Left kidney (tissue), 2 donors: ENCODE data around the gene HAND2. TPM values are rescaled to one million over a fixed set of nuclear protein-coding genes. Genes with fewer than 3 reads are reported as not detected.

ENCODE experiments used
- DNase-seq: peaks from one replicate; pipeline ENCODE4 v3.0.0-alpha.2; 2013
- polyA plus RNA-seq: library from polyadenylated mRNA; unstranded; fragments of 120-200 nt; gene quantifications from one replicate; pipeline ENCODE4 v1.2.1, GENCODE V29; 2013; ENCODE audit not compliant: insufficient read length

Gene HAND2
- polyA plus RNA-seq, 1 donor = not detected

GRCh38 chr4:173502282-173502681 lies 27.7 kb downstream of the HAND2 start:
- DNase-seq = no peak

- DNase-seq = no peak
Measured at GRCh38 chr4:173501592-173502150, 28.4 kb downstream of the HAND2 start.

- DNase-seq = no peak
Measured at GRCh38 chr4:173500841-173501591, 29.0 kb downstream of the HAND2 start.

DNA sequence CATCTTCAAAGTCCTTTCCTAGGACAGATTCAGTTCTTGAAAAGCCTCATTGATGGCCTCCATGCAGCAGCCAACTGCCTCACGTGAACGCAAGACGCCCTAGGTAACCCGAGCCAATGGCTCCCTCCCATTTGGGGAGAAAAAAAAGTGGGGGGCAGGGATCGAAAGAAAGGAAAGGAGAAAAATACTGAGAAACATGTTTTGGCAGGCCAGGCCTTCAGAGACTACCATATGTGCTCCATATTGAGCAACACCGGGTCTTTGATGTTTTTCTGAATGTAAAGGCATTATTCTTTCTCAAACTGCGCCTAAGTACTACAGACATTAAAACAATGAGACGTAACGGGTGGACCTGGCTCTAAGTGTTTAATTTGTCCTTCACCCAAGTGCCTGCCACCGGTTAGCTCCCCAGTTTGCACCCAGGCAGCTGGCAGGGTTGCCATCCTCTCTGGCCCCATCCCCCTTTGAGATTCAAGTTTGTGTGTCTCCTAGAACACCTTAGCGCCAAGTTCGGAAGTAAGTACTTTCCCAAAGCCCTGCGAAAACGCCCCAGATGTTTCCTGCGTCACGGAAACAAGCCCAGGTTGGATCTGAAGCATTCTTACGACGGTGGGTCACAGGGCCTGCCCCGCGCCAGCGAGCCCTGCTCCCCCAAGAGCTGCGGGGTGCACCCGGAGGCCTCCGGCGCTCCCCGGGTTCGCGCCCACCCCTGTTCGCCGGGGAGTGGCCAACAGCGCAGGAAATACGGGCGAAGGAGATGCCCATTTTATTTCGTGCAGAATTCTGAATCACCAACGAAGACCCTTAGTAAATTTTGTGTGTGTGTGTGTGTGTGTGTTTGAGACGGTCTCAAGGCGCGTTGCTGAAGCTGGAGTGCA lies 30.1 kb downstream of the HAND2 start:
- no peak for DNase-seq

GRCh38 chr4:173498771-173499170 lies 31.3 kb downstream of the HAND2 start:
- no peak for DNase-seq

GRCh38 chr4:173498023-173498422 lies 32.0 kb downstream of the HAND2 start:
- DNase-seq = no peak

DNA sequence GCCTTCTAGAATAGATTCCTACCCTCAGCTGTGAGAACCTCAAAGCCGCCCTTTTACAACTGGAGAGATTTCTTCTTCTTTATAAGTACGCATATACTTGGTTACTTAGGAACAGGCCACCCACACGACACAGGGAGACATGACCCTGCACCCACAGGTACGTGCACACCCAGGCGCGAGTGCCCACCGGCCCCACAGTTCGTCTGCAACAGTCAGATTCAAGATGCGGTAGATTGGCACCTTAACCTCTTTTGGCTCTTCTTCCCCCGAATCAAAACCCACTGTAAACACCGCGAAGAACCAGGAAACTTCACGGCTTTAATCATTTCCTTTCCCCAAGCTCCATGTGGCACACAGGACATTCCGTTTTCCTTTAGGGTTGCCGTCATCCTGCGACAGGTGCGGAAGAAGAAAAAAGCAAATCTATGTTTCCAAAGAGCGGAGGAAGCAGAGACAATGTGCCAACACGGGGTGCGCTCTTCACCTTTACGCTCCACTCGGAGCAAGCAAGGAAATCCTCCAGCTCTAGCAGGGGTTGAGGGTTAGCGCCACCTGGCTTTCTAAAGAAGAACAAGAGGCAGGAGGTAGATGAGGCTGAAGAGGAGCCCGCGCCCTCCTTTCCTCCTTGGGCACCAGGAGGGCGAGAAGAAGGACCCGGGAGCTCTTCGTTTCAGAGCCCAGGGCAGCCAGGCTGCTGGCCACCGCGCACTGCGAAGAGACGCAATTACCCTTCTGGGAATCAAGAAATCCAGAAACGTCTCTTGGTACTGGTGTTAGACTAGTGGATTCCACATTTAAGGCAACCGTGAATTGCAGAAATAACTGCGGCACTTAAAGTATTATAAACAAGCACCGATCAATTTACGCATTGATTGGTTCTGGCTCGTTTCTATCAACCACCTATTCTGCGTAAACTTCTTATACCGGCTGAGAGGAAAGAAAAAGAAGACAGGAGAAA lies 35.7 kb downstream of the HAND2 start:
- DNase-seq = no peak

GRCh38 chr4:173493041-173493440 lies 37.0 kb downstream of the HAND2 start:
- DNase-seq = no peak

DNA sequence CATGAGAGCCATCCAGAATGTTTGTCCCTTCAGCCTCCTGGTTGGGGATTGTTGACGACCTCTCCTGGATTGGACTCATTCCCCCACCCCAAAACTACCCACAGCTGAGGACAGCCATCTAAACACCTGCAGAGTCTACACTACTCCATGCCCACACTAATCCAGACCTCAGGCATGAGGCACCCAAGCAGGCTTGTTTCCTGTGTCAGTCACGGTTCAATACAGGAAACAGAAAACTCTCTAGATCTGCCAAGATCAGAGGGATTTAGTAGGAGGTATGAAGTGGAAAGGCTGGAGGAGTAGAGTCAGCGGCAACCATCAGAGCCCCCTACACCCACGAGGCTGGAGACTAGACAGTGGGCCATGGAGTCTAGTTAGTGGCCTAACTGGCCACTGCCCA lies 37.7 kb downstream of the HAND2 start:
- no peak for DNase-seq

GRCh38 chr4:173490817-173491528 lies 39.1 kb downstream of the HAND2 start:
- DNase-seq = no peak

DNA sequence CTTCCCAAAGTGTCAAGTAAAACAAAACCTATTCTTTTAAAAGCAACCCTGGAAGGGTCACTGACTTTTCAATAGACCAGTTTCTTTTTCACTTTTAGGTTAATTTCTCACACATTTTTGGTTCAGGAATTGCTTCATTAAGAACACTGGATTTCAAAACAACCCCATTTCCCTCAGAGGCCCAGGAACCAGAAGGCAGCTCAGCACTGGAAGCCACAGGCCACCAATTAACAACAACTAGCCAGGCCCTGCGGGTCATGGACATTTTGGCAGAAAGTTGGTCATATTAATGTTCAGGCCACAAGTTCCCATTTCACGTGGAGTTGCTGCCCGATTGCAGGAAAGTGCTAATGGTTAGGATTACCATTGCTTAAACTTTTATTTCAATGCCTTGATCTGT lies 39.8 kb downstream of the HAND2 start:
- DNase-seq = no peak

DNA sequence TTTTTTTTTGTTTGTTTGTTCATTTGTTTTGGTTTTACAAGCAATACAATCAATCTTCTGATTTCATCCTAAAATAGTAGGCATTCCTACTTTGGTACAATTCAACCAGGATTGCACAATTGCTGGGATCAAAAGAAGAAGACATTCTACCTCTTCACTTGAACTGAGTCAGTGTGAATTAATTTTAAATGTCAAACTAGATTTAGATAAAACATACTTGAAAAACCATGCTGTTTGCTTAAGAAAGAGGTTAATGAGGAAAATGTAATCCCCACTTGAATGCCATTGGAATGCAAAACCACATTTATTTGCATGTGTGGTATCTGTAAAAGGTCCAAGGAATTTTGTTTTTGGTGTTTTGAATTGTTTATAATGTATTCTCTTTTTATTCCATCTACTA lies 40.5 kb downstream of the HAND2 start:
- no peak for DNase-seq

GRCh38 chr4:173488656-173489055 lies 41.4 kb downstream of the HAND2 start:
- no peak for DNase-seq

DNA sequence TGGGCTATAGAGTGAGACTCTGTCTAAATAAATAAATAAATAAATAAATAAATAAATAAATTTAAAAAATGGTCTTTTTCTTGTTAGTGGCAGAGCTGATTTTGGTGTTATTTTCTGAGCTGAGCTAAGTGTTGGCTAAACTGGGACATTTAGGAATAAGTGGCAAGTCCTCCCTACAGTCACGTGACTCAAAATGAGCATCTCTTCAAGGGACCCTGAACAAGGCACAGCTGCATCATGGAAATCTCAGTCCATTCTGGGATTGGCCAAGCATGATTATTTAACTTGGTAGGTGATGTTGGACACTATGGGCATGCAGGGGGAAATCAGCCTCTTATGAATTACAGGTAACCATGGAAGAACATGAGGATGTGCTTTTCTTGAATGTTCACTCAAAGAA lies 42.0 kb downstream of the HAND2 start:
- DNase-seq = no peak

- DNase-seq = no peak
Measured at GRCh38 chr4:173486714-173487392, 43.2 kb downstream of the HAND2 start.

GRCh38 chr4:173485164-173485563 lies 44.9 kb downstream of the HAND2 start:
- DNase-seq = no peak

DNA sequence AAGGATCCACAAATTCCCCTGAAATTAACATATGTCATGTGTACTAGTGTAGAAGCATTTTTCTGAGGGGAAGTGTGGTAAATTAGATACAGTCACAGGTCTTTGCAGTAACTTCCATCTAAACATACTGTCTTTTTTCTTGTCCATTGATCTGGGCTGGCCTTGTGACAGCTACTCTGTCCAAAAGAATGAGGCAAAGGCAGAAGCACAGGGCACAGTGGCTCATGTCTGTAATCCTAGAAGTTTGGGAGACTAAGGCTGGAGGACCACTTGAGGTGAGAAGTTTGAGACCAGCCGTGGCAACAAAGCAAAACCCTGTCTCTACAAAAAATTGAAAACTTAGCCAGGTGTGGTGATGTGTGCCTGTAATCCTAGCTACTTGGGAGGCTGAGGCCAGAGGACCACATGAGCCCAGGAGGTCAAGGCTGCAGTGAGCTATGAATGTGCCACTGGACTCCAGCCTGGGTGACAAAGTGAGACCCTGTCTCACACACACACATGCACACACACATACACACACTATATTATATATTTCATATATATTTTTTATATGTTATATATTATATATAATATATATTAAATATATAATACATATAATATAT lies 47.6 kb downstream of the HAND2 start:
- no peak for DNase-seq

DNA sequence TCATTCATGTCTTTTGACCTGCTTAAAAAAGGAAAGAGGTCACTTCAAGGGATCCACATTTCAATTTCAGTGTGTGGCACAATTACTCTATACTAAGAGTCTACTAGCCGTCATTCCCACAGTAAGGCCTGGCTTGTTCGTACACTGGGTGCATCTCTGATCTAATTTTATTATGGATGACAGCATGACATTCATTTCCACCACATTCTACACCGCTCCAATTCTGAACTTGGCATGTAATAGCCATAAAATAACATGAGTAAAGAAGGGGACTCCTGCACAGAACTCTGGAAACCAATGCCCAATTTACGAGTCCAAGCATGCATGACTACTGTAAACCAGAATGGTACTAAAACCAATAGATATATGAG lies 51.1 kb downstream of the HAND2 start:
- DNase-seq = no peak

DNA sequence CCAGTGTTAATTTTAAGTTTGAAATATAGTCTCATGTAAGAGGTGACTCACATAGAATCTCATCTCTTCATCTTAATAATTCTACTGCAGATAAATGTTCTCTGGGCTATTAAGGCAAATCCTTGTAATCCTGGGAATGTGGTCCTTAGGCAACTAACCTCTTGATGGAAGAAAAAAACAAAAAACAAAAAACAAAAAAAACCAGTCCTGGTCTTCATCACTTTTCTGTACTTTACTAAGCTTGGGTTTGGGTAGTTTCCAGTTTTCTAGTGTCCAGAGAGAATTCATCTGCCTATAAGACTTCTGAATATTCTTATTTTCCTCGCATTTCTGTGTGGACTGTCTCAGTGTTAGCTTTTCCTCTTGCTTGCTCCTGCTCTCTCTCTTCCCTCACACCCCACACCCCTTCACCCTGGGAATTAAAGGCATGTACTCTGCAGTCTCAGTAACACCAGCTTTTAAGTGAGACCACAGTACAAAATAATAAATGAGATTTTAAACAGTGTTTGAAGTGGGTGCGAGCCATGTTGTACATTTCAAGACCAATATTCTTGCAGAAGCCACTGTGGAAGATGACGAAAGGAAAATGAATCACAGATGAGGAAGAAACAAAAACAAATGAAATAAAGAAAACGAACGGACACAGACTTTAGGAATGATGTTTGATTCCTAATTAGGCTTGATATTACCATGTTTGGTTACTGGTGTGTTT lies 51.7 kb downstream of the HAND2 start:
- no peak for DNase-seq

- DNase-seq = no peak
Measured at GRCh38 chr4:173477016-173477415, 53.0 kb downstream of the HAND2 start.
